ENCODE measurements around the gene SARM1. TPM values are rescaled to one million over a fixed set of nuclear protein-coding genes. Genes with fewer than 3 reads are reported as not detected.
A peak's percentile ranks its signal among the peaks of the same experiment; 100 is the strongest.

Gene SARM1
- total and polyA plus RNA-seq, 2 of the 8 experiments (the other 6 are each of a cell fraction or from before 2014, with no cell fraction given), result 5.8 to 9.2 TPM

DNA sequence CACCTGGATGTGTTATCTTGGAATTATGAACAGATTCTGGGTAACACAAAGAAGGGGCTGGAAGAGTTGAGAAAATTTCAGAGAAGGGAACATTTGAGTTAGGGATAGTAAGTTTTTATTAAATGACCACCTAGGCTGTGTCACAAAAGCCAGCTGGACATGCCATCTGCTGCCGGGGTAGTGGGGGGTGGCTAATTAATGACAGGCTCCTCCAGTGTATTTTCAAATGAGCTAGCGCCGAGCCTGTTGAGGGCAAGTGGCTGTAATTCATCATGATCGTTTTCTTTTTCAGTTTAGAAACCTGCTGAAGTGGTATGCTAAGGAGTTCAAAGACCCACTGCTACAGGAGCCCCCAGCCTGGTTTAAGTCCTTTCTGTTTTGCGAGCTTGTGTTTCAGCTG, 46.3 kb upstream of the SARM1 start:
- H3K14ac ChIP-seq (ENCODE audit: insufficient read length), result no peak overlapping the region
- no peak overlapping the region for H2BK15ac ChIP-seq (ENCODE audit: low read length)
- peaks cover 10 to 44% (median 32%) of the 10 kb centered on the region in 4 experiments for H3K36me3 ChIP-seq (ENCODE audit: control insufficient read depth in 2 of 4, insufficient read depth in 4 of 4, low read length in 3 of 4)
- no peak overlapping the region for H2BK5ac ChIP-seq (ENCODE audit: low read depth, low read length)
- H3K4me3 ChIP-seq (ENCODE audit: extremely low read depth in 1 of 4, insufficient read depth in 2 of 4, low read depth in 3 of 4, low read length in 4 of 4), result no peak overlapping the region
- no peaks in the 10 kb centered on the region for H3K27me3 ChIP-seq (replicated peaks in 1 of 4; ENCODE audit: control insufficient read depth in 3 of 4, extremely low read depth in 1 of 4, insufficient read depth in 3 of 4, low read length in 3 of 4)
- H4K20me1 ChIP-seq (replicated peaks in 1 of 2; ENCODE audit: control insufficient read depth in 1 of 2, insufficient read depth in 2 of 2, low read length in 2 of 2), result peaks cover 6 to 22% of the 10 kb centered on the region in 2 experiments
- no peak overlapping the region for H3K18ac ChIP-seq (ENCODE audit: extremely low read depth, low read length)
- H3K23me2 ChIP-seq (ENCODE audit: low read depth, low read length), result peaks cover 2% of the 10 kb centered on the region; the same call in 1 of the 2 replicates
- no peak overlapping the region for H4K5ac ChIP-seq (ENCODE audit: insufficient read length, low read depth, low read length)
- no peak overlapping the region for H4K91ac ChIP-seq (replicated peaks; ENCODE audit: insufficient read length, low read length)
- DNase-seq (ENCODE audit: low read depth in 1 of 2, low spot score in 2 of 2), result peak in 1 of 2 experiments; percentile 19
- no peaks in the 10 kb centered on the region for H3K9me3 ChIP-seq (ENCODE audit: insufficient read depth in 2 of 2, low read depth in 1 of 2, low read length in 1 of 2)
- no peak overlapping the region for H3K4ac ChIP-seq (replicated peaks; ENCODE audit: insufficient read length, low read depth, low read length)
- no peak overlapping the region for H3K9ac ChIP-seq (replicated peaks in 1 of 4; ENCODE audit: extremely low read depth in 1 of 4, low read depth in 3 of 4, low read length in 3 of 4)
- ChIA-PET CTCF (ENCODE audit: partially characterized antibody) (interaction anchor here (1.3 kb wide), 1 partner anchor 8 kb away, joined by 4 read pairs; no protein-coding TSS in a partner anchor), POLR2A (ENCODE audit: partially characterized antibody) (interaction anchor here (0.7 to 2.1 kb wide), 6 partner anchors 10 to 73 kb away, joined by 3 to 8 read pairs (median 4); partner anchors contain the start of genes IFT20, POLDIP2, TNFAIP1 and VTN)
- 0 out of 2 replicates have a peak, but pooled peaks cover 4% of the 10 kb centered on the region for H3K79me1 ChIP-seq (ENCODE audit: low read depth, low read length)
- H2AK5ac ChIP-seq (ENCODE audit: low read depth, low read length), result no peak overlapping the region
- no peak overlapping the region for H2AFZ ChIP-seq (ENCODE audit: low read length)
- H2BK12ac ChIP-seq (ENCODE audit: low read depth, low read length), result no peak overlapping the region
- WGBS, 2 experiments (ENCODE audit: extremely low coverage in 1 of 2, insufficient coverage in 1 of 2, insufficient read length in 1 of 2, insufficient replicate concordance in 2 of 2, low coverage in 1 of 2, low lambda C conversion rate in 2 of 2, missing lambda C conversion rate in 1 of 2), result 95% methylated on average over 5 of the region's 5 CpGs; no CpG with 5 or more reads in 1 of the 2 experiments
- peaks cover 0 to 7% (median 3%) of the 10 kb centered on the region in 4 experiments; a peak in 2 of 7 replicates for H3K4me1 ChIP-seq (replicated peaks in 1 of 4; ENCODE audit: control insufficient read depth in 3 of 4, insufficient read depth in 4 of 4, low read length in 3 of 4)
- no peak overlapping the region for H3K27ac ChIP-seq (ENCODE audit: low read depth, low read length)
- FAIRE-seq, result no peak
- TF ChIP-seq SP4 (IDR thresholded peaks at IDR 0.05; ENCODE audit: low read length) (no peak), POU5F1 (IDR thresholded peaks at IDR 0.05; ENCODE audit: low read depth, low read length) (no peak), TEAD4 (IDR thresholded peaks at IDR 0.05; ENCODE audit: low read depth, low read length) (no peak), TAF1 (IDR thresholded peaks at IDR 0.05; ENCODE audit: low read depth, low read length) (no peak), SRF (IDR thresholded peaks at IDR 0.05; ENCODE audit: low read depth, low read length) (no peak), GABPA (IDR thresholded peaks at IDR 0.05; ENCODE audit: borderline replicate concordance, insufficient read depth, low read length) (no peak), TBP (IDR thresholded peaks at IDR 0.05; ENCODE audit: low read depth, low read length) (no peak), EGR1 (IDR thresholded peaks at IDR 0.05; ENCODE audit: borderline replicate concordance, low read depth, low read length) (no peak), RBBP5 (IDR thresholded peaks at IDR 0.05; ENCODE audit: borderline replicate concordance, low read depth, low read length) (no peak), ZNF274 (IDR thresholded peaks at IDR 0.05; ENCODE audit: borderline replicate concordance, extremely low read depth, low read length) (no peak), KDM1A (IDR thresholded peaks at IDR 0.05; ENCODE audit: borderline replicate concordance, low read length) (no peak), SIRT6 (IDR thresholded peaks at IDR 0.05; ENCODE audit: low read length) (no peak)
- TF ChIP-seq, protein P1, sequence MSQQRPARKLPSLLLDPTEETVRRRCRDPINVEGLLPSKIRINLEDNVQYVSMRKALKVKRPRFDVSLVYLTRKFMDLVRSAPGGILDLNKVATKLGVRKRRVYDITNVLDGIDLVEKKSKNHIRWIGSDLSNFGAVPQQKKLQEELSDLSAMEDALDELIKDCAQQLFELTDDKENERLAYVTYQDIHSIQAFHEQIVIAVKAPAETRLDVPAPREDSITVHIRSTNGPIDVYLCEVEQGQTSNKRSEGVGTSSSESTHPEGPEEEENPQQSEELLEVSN (IDR thresholded peaks at IDR 0.05), result no peak
- no peak overlapping the region for H4K8ac ChIP-seq (ENCODE audit: extremely low read depth, insufficient read depth, low read length)
- H2BK120ac ChIP-seq (replicated peaks; ENCODE audit: low read depth, low read length), result no peak overlapping the region
- H3K23ac ChIP-seq (ENCODE audit: insufficient read length), result no peak overlapping the region
- no peak overlapping the region for H3K56ac ChIP-seq (replicated peaks; ENCODE audit: insufficient read length, low read depth, low read length)
- H3K4me2 ChIP-seq (ENCODE audit: insufficient read depth in 1 of 2, low read depth in 2 of 2, low read length in 2 of 2), result no peak overlapping the region
- H2BK20ac ChIP-seq (ENCODE audit: low read length), result no peak overlapping the region
- H3K79me2 ChIP-seq (ENCODE audit: control insufficient read depth in 1 of 2, insufficient read depth in 2 of 2, low read length in 2 of 2), result peaks cover 33 to 66% of the 10 kb centered on the region in 2 experiments

Measured in H1 (cell line).